H9 (cell line): Measurements from ENCODE around the gene TRMT61A. TPM values are rescaled to one million over a fixed set of nuclear protein-coding genes. Genes with fewer than 3 reads are reported as not detected.
A peak's percentile ranks its signal among the peaks of the same experiment; 100 is the strongest.

ENCODE experiments used
- DNase-seq: peaks from one replicate; pipeline ENCODE4 v3.0.0-alpha.2; 2017
- H2AFZ ChIP-seq: one replicate; pipeline ENCODE4 v1.6.1; 2013; ENCODE audit warnings: mild to moderate bottlenecking, low read length, control low read depth, moderate library complexity
- H2AK5ac ChIP-seq: 2 replicates; pipeline ENCODE4 v1.6.1; 2013; ENCODE audit warnings: low read length, control low read depth, mixed read lengths; ENCODE audit not compliant: insufficient read length
- H2BK120ac ChIP-seq: one replicate; pipeline ENCODE4 v1.6.1; 2013; ENCODE audit warnings: low read depth, mild to moderate bottlenecking, low read length, control low read depth, inconsistent platforms; ENCODE audit not compliant: poor library complexity, severe bottlenecking
- H2BK12ac ChIP-seq: 2 replicates; pipeline ENCODE4 v1.6.1; 2013; ENCODE audit warnings: low read length, control low read depth, mixed read lengths, low read depth; ENCODE audit not compliant: insufficient read length
- H2BK15ac ChIP-seq: 2 replicates; pipeline ENCODE4 v1.6.1; 2013; ENCODE audit warnings: low read depth, low read length, control low read depth
- H2BK20ac ChIP-seq: one replicate; pipeline ENCODE4 v1.6.1; 2013; ENCODE audit warnings: low read depth, mild to moderate bottlenecking, low read length, control low read depth, inconsistent platforms; ENCODE audit not compliant: poor library complexity, severe bottlenecking
- H2BK5ac ChIP-seq: 2 replicates; pipeline ENCODE4 v1.6.1; 2013; ENCODE audit warnings: low read length, control low read depth, mixed read lengths; ENCODE audit not compliant: insufficient read length
- H3K14ac ChIP-seq: 2 replicates; pipeline ENCODE4 v1.6.1; 2013; ENCODE audit warnings: low read length, control low read depth; ENCODE audit not compliant: insufficient read depth
- H3K18ac ChIP-seq: 2 replicates; pipeline ENCODE4 v1.6.1; 2013; ENCODE audit warnings: low read depth, mild to moderate bottlenecking, mixed read lengths, low read length, control low read depth; ENCODE audit not compliant: insufficient read length
- H3K23ac ChIP-seq: 2 replicates; pipeline ENCODE4 v1.6.1; 2013; ENCODE audit warnings: low read length, control low read depth, mixed read lengths, low read depth; ENCODE audit not compliant: insufficient read length
- H3K23me2 ChIP-seq: 2 replicates; pipeline ENCODE4 v1.6.1; 2013; ENCODE audit warnings: low read depth, mild to moderate bottlenecking, mixed read lengths, low read length, control low read depth; ENCODE audit not compliant: insufficient read length, poor library complexity, severe bottlenecking
- H3K27ac ChIP-seq: 2 replicates; pipeline ENCODE4 v1.5.1; 2013; ENCODE audit warnings: low read length, control low read depth, mixed read lengths, low read depth; ENCODE audit not compliant: insufficient read length
- H3K27me3 ChIP-seq: 2 replicates; pipeline ENCODE4 v1.6.1; 2013; ENCODE audit warnings: low read length, control low read depth, inconsistent platforms; ENCODE audit not compliant: insufficient read depth
- H3K4ac ChIP-seq: 2 replicates; pipeline ENCODE4 v1.6.1; 2013; ENCODE audit warnings: low read depth, mild to moderate bottlenecking, control low read depth, inconsistent platforms, low read length, moderate library complexity
- H3K4me1 ChIP-seq: 2 replicates; pipeline ENCODE4 v1.6.1; 2013; ENCODE audit warnings: low read length, control low read depth, inconsistent platforms; ENCODE audit not compliant: insufficient read depth
- H3K4me2 ChIP-seq: 2 replicates; pipeline ENCODE4 v1.6.1; 2013; ENCODE audit warnings: low read length, control low read depth, mixed read lengths; ENCODE audit not compliant: insufficient read length, insufficient read depth
- H3K56ac ChIP-seq: 2 replicates; pipeline ENCODE4 v1.6.1; 2013; ENCODE audit warnings: low read depth, mild to moderate bottlenecking, mixed read lengths, low read length, control low read depth; ENCODE audit not compliant: insufficient read length
- H3K79me1 ChIP-seq: 2 replicates; pipeline ENCODE4 v1.6.1; 2013; ENCODE audit warnings: low read depth, mild to moderate bottlenecking, moderate library complexity, low read length, control low read depth, inconsistent platforms; ENCODE audit not compliant: insufficient read depth, poor library complexity, severe bottlenecking
- H3K79me2 ChIP-seq: 2 replicates; pipeline ENCODE4 v1.6.1; 2013; ENCODE audit warnings: low read length, control low read depth, inconsistent platforms; ENCODE audit not compliant: insufficient read depth
- H3K9ac ChIP-seq: 2 replicates; pipeline ENCODE4 v1.6.1; 2013; ENCODE audit warnings: low read length, control low read depth, mixed read lengths; ENCODE audit not compliant: insufficient read length; ENCODE audit errors: extremely low read depth
- H3K9me3 ChIP-seq: one replicate; pipeline ENCODE4 v1.6.1; 2013; ENCODE audit warnings: low read depth, low read length, inconsistent platforms; ENCODE audit not compliant: control insufficient read depth
- H3T11ph ChIP-seq: one replicate; pipeline ENCODE4 v1.6.1; 2013; ENCODE audit warnings: mild to moderate bottlenecking, low read length, control low read depth, inconsistent platforms
- H4K20me1 ChIP-seq: one replicate; pipeline ENCODE4 v1.6.1; 2013; ENCODE audit not compliant: control insufficient read depth, insufficient read length, insufficient read depth
- H4K5ac ChIP-seq: 2 replicates; pipeline ENCODE4 v1.6.1; 2013; ENCODE audit warnings: low read depth, mild to moderate bottlenecking, mixed read lengths, low read length, control low read depth; ENCODE audit not compliant: insufficient read length
- H4K8ac ChIP-seq: replicated peaks from 2 replicates; pipeline ENCODE4 v1.6.1; 2013; ENCODE audit warnings: low read length, control low read depth, mixed read lengths, low read depth; ENCODE audit not compliant: insufficient read length
- H4K91ac ChIP-seq: 2 replicates; pipeline ENCODE4 v1.6.1; 2013; ENCODE audit warnings: low read depth, mild to moderate bottlenecking, moderate library complexity, mixed read lengths, low read length, control low read depth; ENCODE audit not compliant: insufficient read length
- H3K27ac Mint-ChIP-seq, 3 experiments: 2 replicates in 2 of 3; 3 replicates in 1 of 3; pipeline ENCODE4 v1.8.0; 2020 to 2021; ENCODE audit warnings: mixed read lengths in 3 of 3, mild to moderate bottlenecking in 1 of 3, moderate library complexity in 1 of 3
- H3K27me3 Mint-ChIP-seq: 2 replicates; pipeline ENCODE4 v1.8.0; 2021; ENCODE audit warnings: low read depth, mild to moderate bottlenecking, moderate library complexity, mixed read lengths
- H3K36me3 Mint-ChIP-seq, 3 experiments: 2 replicates in 2 of 3; 3 replicates in 1 of 3; pipeline ENCODE4 v1.8.0; 2020 to 2021; ENCODE audit warnings: low read depth in 3 of 3, mixed read lengths in 3 of 3; ENCODE audit not compliant: insufficient read depth in 1 of 3
- H3K4me1 Mint-ChIP-seq, 2 experiments: 2 replicates each; pipeline ENCODE4 v1.8.0; 2020; ENCODE audit warnings: mixed read lengths in 2 of 2
- H3K4me3 Mint-ChIP-seq, 2 experiments: 2 replicates in 1 of 2; 3 replicates in 1 of 2; pipeline ENCODE4 v1.8.0; 2020 to 2021; ENCODE audit warnings: mild to moderate bottlenecking in 2 of 2, mixed read lengths in 2 of 2, moderate library complexity in 1 of 2
- H3K9me3 Mint-ChIP-seq, 2 experiments: 2 replicates in 1 of 2; 3 replicates in 1 of 2; pipeline ENCODE4 v1.8.0; 2020; ENCODE audit warnings: mild to moderate bottlenecking in 2 of 2, mixed read lengths in 2 of 2, moderate library complexity in 1 of 2
- WGBS: extraction: QIAGEN DNeasy Blood & Tissue Kit; methylation state at CpG from one replicate; pipeline ENCODE4 v1.1.7; 2013; ENCODE audit warnings: missing lambda C conversion rate, low lambda C conversion rate, mixed read lengths; ENCODE audit not compliant: insufficient read length; ENCODE audit errors: extremely low coverage; 5-methylcytosine and 5-hydroxymethylcytosine counted together
- total RNA-seq: library from RNA; stranded (reverse); gene quantifications from 2 replicates; pipeline ENCODE4 v1.2.1, GENCODE V29; 2021
- TF ChIP-seq, protein P1 (sequence below): fragments of 200-600 bp; sonication (generic); conservative IDR thresholded peaks from 3 replicates; pipeline ENCODE4 v1.8.0; 2021; ENCODE audit warnings: antibody characterized with exemption, mild to moderate bottlenecking

Gene TRMT61A
- total RNA-seq, 1 experiment from 2014 or later, result 21.9 TPM

DNA sequence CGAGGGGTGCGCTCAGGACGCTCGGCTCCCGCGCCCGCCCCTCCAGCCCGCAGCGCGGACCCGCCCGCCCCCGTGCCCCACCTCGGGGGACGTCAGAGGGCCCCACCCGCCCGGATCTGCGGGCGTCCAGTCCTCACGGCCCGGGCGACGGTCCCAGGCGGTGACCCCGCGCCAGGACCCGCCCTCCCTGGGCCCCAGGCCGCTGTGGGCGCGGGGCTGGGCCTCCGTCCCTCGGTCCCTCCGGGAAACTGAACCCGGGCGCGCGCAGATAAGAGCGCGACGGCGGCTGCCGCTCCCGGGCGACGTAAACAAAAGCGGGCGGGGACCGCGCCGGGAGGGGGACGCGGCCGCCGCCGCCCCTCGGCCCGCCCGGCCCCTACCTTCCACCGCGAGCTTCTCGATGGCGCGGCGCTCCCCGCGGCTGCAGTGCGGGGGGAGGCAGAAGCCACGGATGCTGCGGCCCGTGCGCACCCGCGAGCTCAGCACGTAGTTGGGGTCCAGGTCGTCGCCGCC, 7.5 kb upstream of the TRMT61A start:
- H3K9ac ChIP-seq, result no peak overlapping the region
- no peak overlapping the region for H2BK15ac ChIP-seq
- no peak overlapping the region for H2BK120ac ChIP-seq
- no peaks in the 10 kb centered on the region for H3K79me1 ChIP-seq
- Mint-ChIP-seq H3K27ac (no peak overlapping the region), H3K9me3 (peaks cover 4 to 5% of the 10 kb centered on the region in 2 experiments; a peak in 3 of 5 replicates), H3K4me3 (peak overlapping the region; percentile 74 to 79; a peak in 4 of 5 replicates), H3K36me3 (peaks cover 10 to 15% (median 13%) of the 10 kb centered on the region in 3 experiments), H3K4me1 (peaks cover 19 to 49% of the 10 kb centered on the region in 2 experiments), H3K27me3 (peaks cover 30% of the 10 kb centered on the region)
- no CpG with 5 or more reads among the region's 77 CpGs for WGBS
- peak overlapping the region; percentile 86 for H3K14ac ChIP-seq
- TF ChIP-seq, protein P1, sequence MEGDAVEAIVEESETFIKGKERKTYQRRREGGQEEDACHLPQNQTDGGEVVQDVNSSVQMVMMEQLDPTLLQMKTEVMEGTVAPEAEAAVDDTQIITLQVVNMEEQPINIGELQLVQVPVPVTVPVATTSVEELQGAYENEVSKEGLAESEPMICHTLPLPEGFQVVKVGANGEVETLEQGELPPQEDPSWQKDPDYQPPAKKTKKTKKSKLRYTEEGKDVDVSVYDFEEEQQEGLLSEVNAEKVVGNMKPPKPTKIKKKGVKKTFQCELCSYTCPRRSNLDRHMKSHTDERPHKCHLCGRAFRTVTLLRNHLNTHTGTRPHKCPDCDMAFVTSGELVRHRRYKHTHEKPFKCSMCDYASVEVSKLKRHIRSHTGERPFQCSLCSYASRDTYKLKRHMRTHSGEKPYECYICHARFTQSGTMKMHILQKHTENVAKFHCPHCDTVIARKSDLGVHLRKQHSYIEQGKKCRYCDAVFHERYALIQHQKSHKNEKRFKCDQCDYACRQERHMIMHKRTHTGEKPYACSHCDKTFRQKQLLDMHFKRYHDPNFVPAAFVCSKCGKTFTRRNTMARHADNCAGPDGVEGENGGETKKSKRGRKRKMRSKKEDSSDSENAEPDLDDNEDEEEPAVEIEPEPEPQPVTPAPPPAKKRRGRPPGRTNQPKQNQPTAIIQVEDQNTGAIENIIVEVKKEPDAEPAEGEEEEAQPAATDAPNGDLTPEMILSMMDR, result 0 out of 3 replicates have a peak, but pooled peaks have one; percentile 5
- H3K4ac ChIP-seq, result no peak overlapping the region
- H4K91ac ChIP-seq, result no peak overlapping the region
- H3K4me2 ChIP-seq, result peak overlapping the region; percentile 62
- no peak overlapping the region for H2BK12ac ChIP-seq
- H3K23me2 ChIP-seq, result peaks cover 12% of the 10 kb centered on the region
- peaks cover 7% of the 10 kb centered on the region; the same call in 1 of the 2 replicates for H3K27me3 ChIP-seq
- no peaks in the 10 kb centered on the region for H3K4me1 ChIP-seq
- H3K18ac ChIP-seq, result peak overlapping the region; percentile 60
- DNase-seq, result no peak
- H2BK5ac ChIP-seq, result no peak overlapping the region
- no peak overlapping the region for H2BK20ac ChIP-seq
- H3K27ac ChIP-seq, result no peak overlapping the region
- no peak overlapping the region for H3K23ac ChIP-seq
- no peak overlapping the region for H2AFZ ChIP-seq
- H4K20me1 ChIP-seq, result peaks cover 3% of the 10 kb centered on the region
- no peak overlapping the region for H3K56ac ChIP-seq
- H4K8ac ChIP-seq, result no peak overlapping the region
- H3T11ph ChIP-seq, result no peak overlapping the region
- H3K9me3 ChIP-seq, result no peaks in the 10 kb centered on the region
- no peaks in the 10 kb centered on the region for H3K79me2 ChIP-seq
- H4K5ac ChIP-seq, result no peak overlapping the region
- H2AK5ac ChIP-seq, result no peak overlapping the region
